ENCODE data around the gene KRT13. TPM values are rescaled to one million over a fixed set of nuclear protein-coding genes. Genes with fewer than 3 reads are reported as not detected.

KRT13 gene
- total RNA-seq, 2 experiments from 2014 or later, result not detected

GRCh38 chr17:41486809-41487530, 18.4 kb downstream of the KRT13 start:
- peaks cover 2% of the 10 kb centered on the region for H3K4me1 Mint-ChIP-seq (ENCODE audit: low read depth)
- no peak overlapping the region for H3K27ac Mint-ChIP-seq
- ATAC-seq (no peak), DNase-seq (peak; percentile 49)
- peaks cover 3% of the 10 kb centered on the region for H3K27me3 Mint-ChIP-seq (ENCODE audit: low read depth)
- POLR2A ChIA-PET, result no interaction called here
- CTCF ChIA-PET, result interaction anchor here (0.7 to 1.1 kb wide), 4 partner anchors 28 to 162 kb away, joined by 3 to 4 read pairs (median 4); no protein-coding TSS in a partner anchor
- H3K4me3 Mint-ChIP-seq, result no peak overlapping the region
- H3K9me3 Mint-ChIP-seq (ENCODE audit: insufficient read depth), result no peaks in the 10 kb centered on the region
- no peaks in the 10 kb centered on the region for H3K36me3 Mint-ChIP-seq (ENCODE audit: low read depth)

GRCh38 chr17:41486316-41486715, 19.1 kb downstream of the KRT13 start:
- H3K9me3 Mint-ChIP-seq (ENCODE audit: insufficient read depth), result no peaks in the 10 kb centered on the region
- no peak for ATAC-seq

GRCh38 chr17:41484920-41485904, 20.2 kb downstream of the KRT13 start:
- POLR2A ChIA-PET, result interaction anchor here (0.6 kb wide), 1 partner anchor 446 kb away, joined by 3 read pairs; no protein-coding TSS in a partner anchor
- peaks cover 2% of the 10 kb centered on the region for H3K4me1 Mint-ChIP-seq (ENCODE audit: low read depth)
- DNase-seq (no peak), ATAC-seq (no peak)
- CTCF ChIA-PET, result interaction anchor here (1.4 kb wide), 1 partner anchor 64 kb away, joined by 4 read pairs; no protein-coding TSS in a partner anchor
- H3K9me3 Mint-ChIP-seq (ENCODE audit: insufficient read depth), result no peaks in the 10 kb centered on the region
- H3K27me3 Mint-ChIP-seq (ENCODE audit: low read depth), result peaks cover 3% of the 10 kb centered on the region
- no peak overlapping the region for H3K27ac Mint-ChIP-seq
- H3K4me3 Mint-ChIP-seq, result no peak overlapping the region
- H3K36me3 Mint-ChIP-seq (ENCODE audit: low read depth), result no peaks in the 10 kb centered on the region

More at GRCh38 chr17:41486316-41486715, 19.1 kb downstream of the KRT13 start:
- ChIA-PET POLR2A (no interaction called here), CTCF (interaction anchor here (1.0 kb wide), 1 partner anchor 162 kb away, joined by 4 read pairs; no protein-coding TSS in a partner anchor)
- Mint-ChIP-seq H3K4me1 (ENCODE audit: low read depth) (peaks cover 2% of the 10 kb centered on the region), H3K27ac (no peak overlapping the region), H3K36me3 (ENCODE audit: low read depth) (no peaks in the 10 kb centered on the region), H3K4me3 (no peak overlapping the region), H3K27me3 (ENCODE audit: low read depth) (peaks cover 3% of the 10 kb centered on the region)
- no peak for DNase-seq

GRCh38 chr17:41483991-41484826, 21.2 kb downstream of the KRT13 start:
- H3K27me3 Mint-ChIP-seq (ENCODE audit: low read depth), result peaks cover 3% of the 10 kb centered on the region
- H3K4me1 Mint-ChIP-seq (ENCODE audit: low read depth), result no peaks in the 10 kb centered on the region
- H3K4me3 Mint-ChIP-seq, result no peak overlapping the region
- H3K27ac Mint-ChIP-seq, result no peak overlapping the region
- no peaks in the 10 kb centered on the region for H3K9me3 Mint-ChIP-seq (ENCODE audit: insufficient read depth)
- CTCF ChIA-PET, result interaction anchor here (0.8 to 1.4 kb wide), 2 partner anchors 65 to 582 kb away, joined by 3 to 4 read pairs; no protein-coding TSS in a partner anchor
- POLR2A ChIA-PET, result interaction anchor here (0.6 kb wide), 1 partner anchor 445 kb away, joined by 3 read pairs; no protein-coding TSS in a partner anchor
- no peak for ATAC-seq
- DNase-seq, result no peak
- H3K36me3 Mint-ChIP-seq (ENCODE audit: low read depth), result no peaks in the 10 kb centered on the region

GRCh38 chr17:41483531-41483930, 21.9 kb downstream of the KRT13 start:
- no peak for ATAC-seq
- no peak for DNase-seq
- ChIA-PET POLR2A (no interaction called here), CTCF (interaction anchor here (0.8 to 1.4 kb wide), 2 partner anchors 66 to 582 kb away, joined by 3 to 4 read pairs; no protein-coding TSS in a partner anchor)
- Mint-ChIP-seq H3K27ac (no peak overlapping the region), H3K4me1 (ENCODE audit: low read depth) (no peaks in the 10 kb centered on the region), H3K4me3 (no peak overlapping the region), H3K9me3 (ENCODE audit: insufficient read depth) (no peaks in the 10 kb centered on the region), H3K27me3 (ENCODE audit: low read depth) (peaks cover 3% of the 10 kb centered on the region), H3K36me3 (ENCODE audit: low read depth) (no peaks in the 10 kb centered on the region)

- H3K36me3 Mint-ChIP-seq (ENCODE audit: low read depth), result no peaks in the 10 kb centered on the region
- no peak within 1 kb of the TSS for H3K27ac Mint-ChIP-seq
- ChIA-PET CTCF (interaction anchor here (1.4 kb wide), 1 partner anchor 182 kb away, joined by 3 read pairs; no protein-coding TSS in a partner anchor), POLR2A (no interaction called here)
- H3K4me3 Mint-ChIP-seq, result no peak within 1 kb of the TSS
- DNase-seq, result no peak
- no peaks in the 10 kb centered on the region for H3K9me3 Mint-ChIP-seq (ENCODE audit: insufficient read depth)
- peaks cover 3% of the 10 kb centered on the region for H3K27me3 Mint-ChIP-seq (ENCODE audit: low read depth)
- no peak for ATAC-seq
- no peaks in the 10 kb centered on the region for H3K4me1 Mint-ChIP-seq (ENCODE audit: low read depth)
Measured at GRCh38 chr17:41481036-41481435, 24.4 kb downstream of the KRT13 start, which contains the start of gene KRT35. TSS of gene KRT35 (minus strand) at chr17:41481151. CDS start at chr17:41481097, 54 bp downstream.

GRCh38 chr17:41480581-41480980, 24.8 kb downstream of the KRT13 start:
- H3K9me3 Mint-ChIP-seq (ENCODE audit: insufficient read depth), result no peaks in the 10 kb centered on the region
- DNase-seq (no peak), ATAC-seq (no peak)
- H3K4me1 Mint-ChIP-seq (ENCODE audit: low read depth), result no peaks in the 10 kb centered on the region
- H3K27ac Mint-ChIP-seq, result no peak overlapping the region
- ChIA-PET CTCF (no interaction called here), POLR2A (no interaction called here)
- H3K36me3 Mint-ChIP-seq (ENCODE audit: low read depth), result no peaks in the 10 kb centered on the region
- H3K4me3 Mint-ChIP-seq, result no peak overlapping the region
- H3K27me3 Mint-ChIP-seq (ENCODE audit: low read depth), result peaks cover 3% of the 10 kb centered on the region

GRCh38 chr17:41480136-41480535, 25.3 kb downstream of the KRT13 start:
- Mint-ChIP-seq H3K36me3 (ENCODE audit: low read depth) (no peaks in the 10 kb centered on the region), H3K4me1 (ENCODE audit: low read depth) (no peaks in the 10 kb centered on the region), H3K9me3 (ENCODE audit: insufficient read depth) (no peaks in the 10 kb centered on the region), H3K4me3 (no peak overlapping the region), H3K27ac (no peak overlapping the region), H3K27me3 (ENCODE audit: low read depth) (peaks cover 3% of the 10 kb centered on the region)
- POLR2A ChIA-PET, result no interaction called here
- DNase-seq (no peak), ATAC-seq (no peak)
- CTCF ChIA-PET, result no interaction called here

GRCh38 chr17:41478237-41478636, 27.2 kb downstream of the KRT13 start:
- no peaks in the 10 kb centered on the region for H3K4me1 Mint-ChIP-seq (ENCODE audit: low read depth)
- no peaks in the 10 kb centered on the region for H3K27me3 Mint-ChIP-seq (ENCODE audit: low read depth)
- CTCF ChIA-PET, result interaction anchor here (0.7 kb wide), 1 partner anchor 18 kb away, joined by 3 read pairs; no protein-coding TSS in a partner anchor
- ATAC-seq (no peak), DNase-seq (no peak)
- H3K36me3 Mint-ChIP-seq (ENCODE audit: low read depth), result no peaks in the 10 kb centered on the region
- POLR2A ChIA-PET, result no interaction called here
- H3K9me3 Mint-ChIP-seq (ENCODE audit: insufficient read depth), result no peaks in the 10 kb centered on the region
- no peak overlapping the region for H3K27ac Mint-ChIP-seq
- H3K4me3 Mint-ChIP-seq, result no peak overlapping the region

GRCh38 chr17:41476866-41477815, 28.3 kb downstream of the KRT13 start:
- POLR2A ChIA-PET, result no interaction called here
- H3K9me3 Mint-ChIP-seq (ENCODE audit: insufficient read depth), result no peaks in the 10 kb centered on the region
- ATAC-seq (no peak), DNase-seq (no peak)
- peaks cover 2% of the 10 kb centered on the region for H3K27me3 Mint-ChIP-seq (ENCODE audit: low read depth)
- no peaks in the 10 kb centered on the region for H3K4me1 Mint-ChIP-seq (ENCODE audit: low read depth)
- CTCF ChIA-PET, result interaction anchor here (0.7 kb wide), 1 partner anchor 19 kb away, joined by 3 read pairs; no protein-coding TSS in a partner anchor
- H3K36me3 Mint-ChIP-seq (ENCODE audit: low read depth), result no peaks in the 10 kb centered on the region
- no peak overlapping the region for H3K4me3 Mint-ChIP-seq
- H3K27ac Mint-ChIP-seq, result no peak overlapping the region
